ENCODE data around the gene EBPL.
A peak's percentile ranks its signal among the peaks of the same experiment; 100 is the strongest.
"Not testable (repeated sequence)": the region's sequence is repeated elsewhere in the genome, so short reads cannot be mapped to it uniquely, and the experiment has no call there.

EBPL gene

DNA sequence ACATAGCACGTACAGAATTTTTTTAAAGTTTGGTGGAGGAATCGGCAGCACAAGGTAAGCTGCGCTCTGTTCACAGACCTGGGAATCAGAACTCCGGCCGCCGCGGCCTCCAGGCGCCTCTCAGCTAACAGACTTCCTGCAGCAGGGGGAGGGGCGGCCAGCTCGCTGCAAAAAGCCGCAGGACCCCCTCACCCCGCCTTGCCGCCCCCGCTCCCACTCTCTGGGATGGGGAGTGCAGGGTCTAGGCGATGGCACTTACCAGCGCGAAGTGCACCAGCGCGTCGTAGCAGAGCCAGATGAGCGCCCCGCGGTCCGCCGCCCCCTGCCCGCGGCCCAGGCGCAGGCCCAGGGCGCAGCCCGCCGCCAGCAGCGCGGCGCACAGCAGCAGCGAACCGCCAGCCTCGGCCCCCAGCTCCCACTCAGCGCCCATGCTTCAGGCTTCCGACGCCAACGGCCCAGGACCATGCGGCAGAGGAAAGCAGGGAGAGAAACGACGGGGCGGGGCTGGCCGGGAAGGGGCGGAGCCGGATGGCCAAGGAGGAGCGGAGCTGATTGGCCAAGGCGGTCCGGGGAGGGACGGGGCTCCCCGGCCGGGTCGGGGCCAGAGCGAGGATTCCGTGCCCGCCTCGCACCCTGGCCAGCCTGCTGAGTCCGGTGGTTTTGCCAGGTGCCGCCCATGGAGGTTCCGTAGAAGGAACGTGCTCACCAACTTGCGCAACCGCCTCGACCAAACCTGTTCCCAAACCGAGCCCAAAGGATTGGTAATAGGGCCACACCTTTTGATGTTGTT is at the start of gene EBPL:
EBPL (minus strand) TSS at position 492 of the 790 bp plus-strand sequence; CDS start at position 430, 62 bp downstream.
- peak; percentile 3 to 90 (median 74) for DNase-seq

DNA sequence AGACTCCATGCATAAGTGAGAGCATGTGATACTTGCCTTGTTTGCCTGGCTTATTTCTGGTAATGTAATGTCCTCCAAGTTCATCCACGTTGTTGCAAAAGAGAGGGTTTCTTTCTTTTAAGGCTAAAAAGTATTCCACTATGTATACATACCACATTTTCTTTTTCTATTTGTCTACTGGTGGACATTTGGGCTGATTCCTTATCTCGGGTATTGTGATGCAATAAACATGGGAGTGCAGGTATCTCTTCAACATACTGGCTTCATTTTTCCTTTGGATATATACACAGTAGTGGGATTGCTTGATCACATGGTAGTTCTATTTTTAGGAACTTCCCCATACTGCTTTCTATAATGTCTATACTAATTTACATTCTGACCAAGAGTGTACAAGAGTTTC is 49.6 kb upstream of the EBPL start:
- DNase-seq, result no peak

DNA sequence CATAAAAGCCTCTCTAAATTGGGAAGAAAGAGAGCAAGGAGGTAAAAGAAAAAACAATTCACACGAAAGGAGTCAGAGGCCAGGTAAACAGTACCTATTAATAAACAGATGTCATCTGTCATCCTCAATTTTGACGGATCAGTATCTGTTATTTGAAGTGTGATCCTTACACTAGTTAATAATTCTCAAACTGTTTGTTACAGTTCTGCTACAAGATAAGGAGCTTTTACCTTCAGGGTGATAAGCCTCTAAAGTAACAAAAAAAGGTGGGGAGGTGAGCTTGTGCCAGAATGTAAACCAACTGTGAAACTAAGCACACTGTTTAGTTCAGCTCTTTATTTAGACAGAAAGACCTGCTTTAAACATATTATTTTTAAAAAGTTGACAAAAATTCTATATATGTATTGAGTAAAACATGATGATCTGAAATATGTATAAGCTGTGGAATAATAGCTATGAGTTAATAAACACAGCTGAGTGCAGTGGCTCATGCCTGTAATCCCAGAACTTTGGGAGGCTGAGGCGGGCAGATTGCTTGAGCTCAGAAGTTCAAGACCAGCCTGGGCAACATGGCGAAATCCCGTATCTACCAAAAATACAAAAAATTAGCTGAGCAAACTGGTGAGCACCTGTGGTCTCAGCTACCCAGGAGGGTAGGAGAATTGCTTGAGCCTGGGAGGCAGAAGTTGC is 48.4 kb upstream of the EBPL start:
- DNase-seq, result no peak

GRCh38 chr13:49733181-49733951 is 42.1 kb upstream of the EBPL start:
- DNase-seq, result no peak

DNA sequence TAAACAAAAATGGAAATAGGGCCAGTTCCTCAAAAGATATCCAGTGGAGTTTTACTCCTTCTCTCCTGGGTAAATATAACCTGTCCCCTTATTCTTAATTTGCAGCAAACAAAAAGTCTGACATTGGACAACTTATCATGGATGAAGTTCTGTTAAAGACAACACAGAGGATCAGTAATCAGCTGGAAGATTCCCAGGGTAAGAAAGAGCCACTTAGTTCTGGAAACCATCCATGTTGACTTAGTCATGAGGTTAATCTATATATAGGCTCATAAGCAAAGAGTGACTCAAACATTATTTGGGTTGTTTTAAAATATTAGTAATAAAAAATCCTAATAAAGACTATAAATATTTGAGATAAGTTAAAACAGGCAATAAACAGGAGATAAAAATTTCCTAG is 40.5 kb upstream of the EBPL start:
- no peak for DNase-seq

- no peak for DNase-seq
These were observed 25.3 kb upstream of the EBPL start for GRCh38 chr13:49716615-49717014.

DNA sequence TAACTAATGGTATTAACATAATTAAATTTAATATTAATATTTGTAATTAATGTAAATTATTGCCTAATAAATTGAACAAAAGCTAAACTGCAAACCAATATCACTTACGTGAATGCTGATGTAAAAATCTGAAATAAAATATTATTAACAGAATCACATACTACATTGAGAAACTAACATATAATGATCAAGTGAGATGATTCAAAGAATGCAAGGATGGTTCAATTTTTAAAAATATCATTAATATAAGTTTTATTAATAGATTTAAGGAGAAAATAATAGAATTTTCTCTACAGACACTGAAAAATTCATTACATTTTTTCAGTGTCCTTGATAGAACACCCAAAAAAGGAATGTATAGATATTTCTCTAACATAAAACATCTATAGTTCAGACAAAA is 23.5 kb upstream of the EBPL start:
- no peak for DNase-seq

GRCh38 chr13:49711218-49711863 is 20.1 kb upstream of the EBPL start:
- DNase-seq, result no peak

- not testable (repeated sequence) for DNase-seq
These were observed 13.0 kb upstream of the EBPL start for GRCh38 chr13:49704264-49704663.

DNA sequence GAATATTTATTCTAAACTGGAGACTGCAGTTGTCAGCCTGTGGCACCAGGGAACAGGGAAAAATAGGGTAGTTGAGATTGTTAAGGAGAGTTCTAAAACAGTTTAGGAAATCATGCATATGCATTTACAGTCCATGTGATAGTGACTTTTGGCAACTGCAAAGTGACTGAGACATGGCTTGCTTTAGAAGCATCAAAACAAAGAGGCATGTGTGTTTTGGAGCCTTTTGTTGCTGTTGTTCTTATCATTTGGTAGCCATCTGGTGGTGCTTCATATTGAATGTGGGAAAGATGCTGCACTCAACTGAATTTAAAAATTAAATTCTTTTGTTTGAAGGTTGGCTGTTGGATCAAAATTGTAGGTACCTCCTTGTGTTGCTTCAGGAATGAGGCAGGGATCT is 10.2 kb upstream of the EBPL start:
- no peak for DNase-seq

GRCh38 chr13:49697468-49697867 is 6.2 kb upstream of the EBPL start:
- DNase-seq, result no peak

- no peak for DNase-seq
These were observed 3.2 kb upstream of the EBPL start for GRCh38 chr13:49694446-49694845.

GRCh38 chr13:49693877-49694276 is 2.6 kb upstream of the EBPL start:
- no peak for DNase-seq

DNA sequence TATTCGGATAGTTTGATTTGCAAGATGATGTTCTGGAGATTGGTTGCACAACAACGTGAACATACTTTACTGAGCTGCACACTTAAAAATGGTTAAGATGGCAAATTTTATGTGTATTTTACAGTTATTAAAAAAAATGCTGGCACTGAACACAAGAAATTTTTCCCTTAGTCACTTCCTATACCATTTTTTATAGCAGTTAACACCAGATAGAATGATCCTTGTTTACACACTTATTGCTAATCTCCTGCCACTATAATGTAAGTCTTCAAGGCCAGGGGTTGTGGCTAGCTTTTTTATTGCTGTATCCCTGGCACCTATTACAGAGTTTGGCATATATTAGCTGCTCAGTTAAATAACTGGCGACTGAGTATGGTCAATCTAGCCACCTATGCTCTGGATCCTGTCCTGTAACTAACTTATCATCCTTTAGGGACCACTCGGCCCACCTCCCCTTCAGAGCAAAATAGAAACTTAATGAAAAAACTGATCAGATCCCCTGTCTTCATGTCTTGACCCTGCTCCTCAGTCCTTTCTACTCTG is 2.0 kb upstream of the EBPL start:
- no peak for DNase-seq

- no peak for DNase-seq
These were observed 922 bp downstream of the EBPL start for GRCh38 chr13:49690133-49690994.

- DNase-seq, result no peak
These were observed 7.8 kb downstream of the EBPL start for GRCh38 chr13:49683489-49683888.

DNA sequence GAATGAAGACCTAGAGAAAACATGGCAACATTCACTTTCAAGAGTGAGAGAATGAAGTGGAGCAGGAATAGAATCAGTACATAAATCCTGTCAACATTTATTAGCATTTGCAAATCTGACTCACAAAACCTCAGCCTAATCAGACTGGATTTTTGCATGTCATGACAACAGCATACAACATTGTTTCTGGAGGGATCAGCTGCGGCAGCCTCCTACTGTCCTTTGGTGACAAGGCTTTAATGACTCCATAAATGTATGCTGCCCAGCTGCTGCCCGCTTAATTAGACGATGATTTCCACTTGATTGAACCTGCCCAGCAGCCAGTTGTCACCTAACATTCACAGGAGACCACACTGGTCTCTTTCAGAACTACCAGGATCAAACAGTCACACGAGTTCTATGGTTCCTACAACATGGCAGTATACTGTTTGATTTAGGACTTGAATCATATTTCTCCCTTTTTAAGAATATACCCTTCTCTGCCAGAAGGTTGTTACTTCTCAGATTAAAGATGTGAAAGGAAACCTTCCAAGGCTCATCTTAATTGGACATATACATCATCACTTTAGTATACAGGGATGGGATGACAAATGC is 9.3 kb downstream of the EBPL start:
- DNase-seq, result no peak

- no peak for DNase-seq
These were observed 12.0 kb downstream of the EBPL start for GRCh38 chr13:49679246-49679645.

GRCh38 chr13:49678191-49678914 is 12.9 kb downstream of the EBPL start:
- DNase-seq, result no peak
